Fibroblast of lung (primary cell): ENCODE data around the gene DOCK8. TPM values are rescaled to one million over a fixed set of nuclear protein-coding genes. Genes with fewer than 3 reads are reported as not detected.

Source experiments
- DNase-seq, 2 donors: peaks; one replicate each; pipeline versions ENCODE4 v3.0.0 to v3.0.0-alpha.2; 2010; ENCODE audit warnings: low read depth in 2 of 2
- H2AFZ ChIP-seq: 2 replicates; pipeline ENCODE4 v1.5.1; 2012; ENCODE audit warnings: low read length, control low read depth, inconsistent platforms
- H3K27ac ChIP-seq: 2 replicates; pipeline ENCODE4 v1.5.1; 2011; ENCODE audit warnings: low read length, control low read depth; ENCODE audit not compliant: insufficient read depth
- H3K27me3 ChIP-seq: 2 replicates; pipeline ENCODE4 v1.5.1; 2011; ENCODE audit warnings: mild to moderate bottlenecking, low read length; ENCODE audit not compliant: control insufficient read depth, insufficient read depth
- H3K36me3 ChIP-seq: 2 replicates; pipeline ENCODE4 v1.5.1; 2011; ENCODE audit warnings: low read length; ENCODE audit not compliant: control insufficient read depth, insufficient read depth
- H3K4me1 ChIP-seq: 2 replicates; pipeline ENCODE4 v1.5.1; 2011; ENCODE audit warnings: low read length; ENCODE audit not compliant: control insufficient read depth, insufficient read depth; ENCODE audit errors: extremely low read depth
- H3K4me2 ChIP-seq: 2 replicates; pipeline ENCODE4 v1.5.1; 2011; ENCODE audit warnings: low read length, control low read depth; ENCODE audit not compliant: insufficient read depth; ENCODE audit errors: extremely low read depth
- H3K4me3 ChIP-seq, 4 experiments: fragments of 200-600 bp in 1 of 4; sonication (generic) in 1 of 4; replicated peaks in 1 of 4; 2 replicates each; pipeline ENCODE4 v1.5.1; 2011 to 2016; ENCODE audit warnings: low read length in 4 of 4, low read depth in 3 of 4, mild to moderate bottlenecking in 3 of 4, control low read depth in 2 of 4, inconsistent platforms in 1 of 4, mixed read lengths in 1 of 4; ENCODE audit not compliant: insufficient read depth in 1 of 4; ENCODE audit errors: control extremely low read depth in 1 of 4
- H3K79me2 ChIP-seq: 2 replicates; pipeline ENCODE4 v1.5.1; 2012; ENCODE audit warnings: mild to moderate bottlenecking, low read length, inconsistent platforms; ENCODE audit not compliant: control insufficient read depth, insufficient read depth
- H3K9ac ChIP-seq: 2 replicates; pipeline ENCODE4 v1.5.1; 2011; ENCODE audit warnings: mild to moderate bottlenecking, low read length, control low read depth; ENCODE audit not compliant: insufficient read depth
- H3K9me3 ChIP-seq: 2 replicates; pipeline ENCODE4 v1.5.1; 2012; ENCODE audit warnings: low read depth, low read length; ENCODE audit not compliant: control insufficient read depth, insufficient read depth
- H4K20me1 ChIP-seq: 2 replicates; pipeline ENCODE4 v1.5.1; 2011; ENCODE audit warnings: low read length; ENCODE audit not compliant: control insufficient read depth, insufficient read depth; ENCODE audit errors: extremely low read depth
- EZH2 ChIP-seq: IDR thresholded peaks from 2 replicates; pipeline ENCODE4 v1.5.1; 2012; ENCODE audit warnings: low read length, control low read depth, mild to moderate bottlenecking; ENCODE audit errors: missing control alignments
- polyA plus RNA-seq, 2 donors: library from polyadenylated mRNA; depleted of rRNA in 1 of 2; stranded (reverse) in 1 of 2; unstranded in 1 of 2; fragments of >200 nt; gene quantifications; 2 replicates each; pipeline ENCODE4 v1.2.1, GENCODE V29; 2011 to 2012; ENCODE audit warnings: missing spikeins in 1 of 2
- total RNA-seq: library from RNA; depleted of rRNA; stranded (reverse); fragments of >200 nt; gene quantifications from 2 replicates; pipeline ENCODE4 v1.2.1, GENCODE V29; 2014
- TF ChIP-seq, protein P1 (sequence below), 2 donors: IDR thresholded peaks in 1 of 2; conservative IDR thresholded peaks in 1 of 2; 1 replicate in 1 of 2; 2 replicates in 1 of 2; pipeline ENCODE4 v1.5.1; 2011 to 2012; ENCODE audit warnings: low read length in 2 of 2, control low read depth in 1 of 2, inconsistent platforms in 1 of 2, low read depth in 1 of 2, mild to moderate bottlenecking in 1 of 2

The DOCK8 gene
- total and polyA plus RNA-seq, 2 donors (not counting 1 experiment from before 2014, with no cell fraction given) = under 0.01 TPM; not detected in 1

DNA sequence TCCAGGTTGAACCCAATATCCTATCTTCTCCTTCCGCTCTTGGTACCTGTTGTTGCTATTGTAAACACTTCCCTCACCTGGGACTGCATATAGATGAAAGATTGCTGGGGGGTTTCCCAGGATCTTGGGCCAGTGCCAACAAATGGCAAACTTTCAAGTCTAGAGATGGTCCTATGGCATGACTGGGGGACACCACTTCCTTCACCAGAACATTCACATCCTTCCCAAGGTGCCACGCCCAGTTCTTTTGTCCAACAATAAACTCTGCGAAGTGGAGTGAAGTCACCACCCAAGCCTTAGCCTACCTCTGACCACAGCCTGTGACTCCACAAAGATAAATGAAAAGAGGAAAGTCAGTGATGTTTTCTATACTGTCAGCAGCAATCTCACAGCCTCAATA, 34.4 kb downstream of the DOCK8 start:
- H3K4me2 ChIP-seq = no peak overlapping the region
- no peaks in the 10 kb centered on the region for H3K9me3 ChIP-seq
- no peak overlapping the region for H3K27ac ChIP-seq
- no peaks in the 10 kb centered on the region for H3K27me3 ChIP-seq
- no peaks in the 10 kb centered on the region for H4K20me1 ChIP-seq
- H3K4me1 ChIP-seq = no peaks in the 10 kb centered on the region
- no peaks in the 10 kb centered on the region for H3K79me2 ChIP-seq
- no peak for TF ChIP-seq EZH2
- H3K9ac ChIP-seq = no peak overlapping the region
- no peaks in the 10 kb centered on the region for H3K36me3 ChIP-seq
- no peak for DNase-seq
- H2AFZ ChIP-seq = no peak overlapping the region
- no peak overlapping the region for H3K4me3 ChIP-seq

DNA sequence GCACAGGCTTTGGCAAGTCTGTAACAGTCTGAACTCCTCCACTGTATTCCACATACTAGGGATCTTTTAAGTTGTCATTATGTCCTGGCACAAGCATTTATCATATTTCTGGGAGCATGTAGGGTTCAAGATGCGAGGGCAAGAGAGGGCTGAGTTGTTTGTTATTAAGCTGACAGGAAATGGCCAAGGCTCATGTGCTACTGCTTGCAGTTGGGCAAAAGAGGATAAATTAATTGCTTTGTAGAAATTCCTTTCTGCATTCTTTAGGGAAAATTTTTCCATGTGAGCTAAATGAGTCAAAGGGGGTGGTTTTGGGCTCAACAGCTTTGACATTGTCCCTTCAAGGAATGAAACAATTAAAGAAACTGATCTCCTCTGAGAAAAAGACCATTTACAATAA, 35.4 kb downstream of the DOCK8 start:
- Histone ChIP-seq H3K36me3 (no peaks in the 10 kb centered on the region), H3K9me3 (no peaks in the 10 kb centered on the region), H3K79me2 (no peaks in the 10 kb centered on the region), H3K9ac (no peak overlapping the region), H4K20me1 (no peaks in the 10 kb centered on the region), H3K27ac (no peak overlapping the region), H3K4me2 (no peak overlapping the region), H3K4me1 (no peaks in the 10 kb centered on the region), H3K4me3 (no peak overlapping the region), H3K27me3 (no peaks in the 10 kb centered on the region), H2AFZ (no peak overlapping the region)
- TF ChIP-seq EZH2 = no peak
- no peak for DNase-seq

DNA sequence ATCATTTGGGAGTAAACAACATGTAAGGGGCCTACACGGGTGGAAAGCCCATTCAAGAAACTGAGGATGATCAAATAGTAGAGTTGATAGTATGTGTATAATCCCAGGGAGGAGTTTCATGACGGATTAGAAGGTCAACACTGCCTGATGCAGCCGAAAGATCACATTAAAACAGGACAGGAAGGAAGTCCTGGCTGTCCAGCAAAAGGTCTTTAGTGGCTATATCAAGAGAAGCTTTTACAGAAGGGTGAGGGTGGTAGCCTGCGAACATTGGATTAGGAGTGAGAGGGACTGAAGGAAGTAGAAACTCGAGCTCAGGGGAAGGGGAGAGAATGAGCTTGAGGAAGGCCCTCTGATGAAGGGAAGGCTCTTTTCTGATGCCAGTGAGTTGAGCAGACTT, 36.0 kb downstream of the DOCK8 start:
- no peaks in the 10 kb centered on the region for H3K79me2 ChIP-seq
- no peaks in the 10 kb centered on the region for H4K20me1 ChIP-seq
- H3K9me3 ChIP-seq = no peaks in the 10 kb centered on the region
- H3K4me2 ChIP-seq = no peak overlapping the region
- H3K4me1 ChIP-seq = no peaks in the 10 kb centered on the region
- TF ChIP-seq, protein P1, sequence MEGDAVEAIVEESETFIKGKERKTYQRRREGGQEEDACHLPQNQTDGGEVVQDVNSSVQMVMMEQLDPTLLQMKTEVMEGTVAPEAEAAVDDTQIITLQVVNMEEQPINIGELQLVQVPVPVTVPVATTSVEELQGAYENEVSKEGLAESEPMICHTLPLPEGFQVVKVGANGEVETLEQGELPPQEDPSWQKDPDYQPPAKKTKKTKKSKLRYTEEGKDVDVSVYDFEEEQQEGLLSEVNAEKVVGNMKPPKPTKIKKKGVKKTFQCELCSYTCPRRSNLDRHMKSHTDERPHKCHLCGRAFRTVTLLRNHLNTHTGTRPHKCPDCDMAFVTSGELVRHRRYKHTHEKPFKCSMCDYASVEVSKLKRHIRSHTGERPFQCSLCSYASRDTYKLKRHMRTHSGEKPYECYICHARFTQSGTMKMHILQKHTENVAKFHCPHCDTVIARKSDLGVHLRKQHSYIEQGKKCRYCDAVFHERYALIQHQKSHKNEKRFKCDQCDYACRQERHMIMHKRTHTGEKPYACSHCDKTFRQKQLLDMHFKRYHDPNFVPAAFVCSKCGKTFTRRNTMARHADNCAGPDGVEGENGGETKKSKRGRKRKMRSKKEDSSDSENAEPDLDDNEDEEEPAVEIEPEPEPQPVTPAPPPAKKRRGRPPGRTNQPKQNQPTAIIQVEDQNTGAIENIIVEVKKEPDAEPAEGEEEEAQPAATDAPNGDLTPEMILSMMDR (conservative IDR thresholded peaks at IDR 0.05 in 1 of 2, IDR thresholded peaks at IDR 0.05 in 1 of 2; ENCODE audit: low read depth in 1 of 2, low read length in 2 of 2) = no peak
- TF ChIP-seq EZH2 = no peak
- H3K36me3 ChIP-seq = no peaks in the 10 kb centered on the region
- H3K9ac ChIP-seq = no peak overlapping the region
- H3K4me3 ChIP-seq = no peak overlapping the region
- H3K27me3 ChIP-seq = no peaks in the 10 kb centered on the region
- DNase-seq = no peak
- no peak overlapping the region for H3K27ac ChIP-seq
- no peak overlapping the region for H2AFZ ChIP-seq

- no peak overlapping the region for H2AFZ ChIP-seq
- no peak overlapping the region for H3K4me2 ChIP-seq
- H3K27ac ChIP-seq = no peak overlapping the region
- H3K27me3 ChIP-seq = no peaks in the 10 kb centered on the region
- H3K9me3 ChIP-seq = no peaks in the 10 kb centered on the region
- no peaks in the 10 kb centered on the region for H3K79me2 ChIP-seq
- no peaks in the 10 kb centered on the region for H3K36me3 ChIP-seq
- DNase-seq = no peak
- H3K4me1 ChIP-seq = no peaks in the 10 kb centered on the region
- no peak overlapping the region for H3K4me3 ChIP-seq
- no peak overlapping the region for H3K9ac ChIP-seq
- H4K20me1 ChIP-seq = no peaks in the 10 kb centered on the region
- TF ChIP-seq, protein P1 (conservative IDR thresholded peaks at IDR 0.05 in 1 of 2, IDR thresholded peaks at IDR 0.05 in 1 of 2; ENCODE audit: low read depth in 1 of 2, low read length in 2 of 2) = no peak
- no peak for TF ChIP-seq EZH2
Observed at GRCh38 chr9:251398-251797, 36.7 kb downstream of the DOCK8 start.
